Measurements from ENCODE around the gene LHX2.

The LHX2 gene

DNA sequence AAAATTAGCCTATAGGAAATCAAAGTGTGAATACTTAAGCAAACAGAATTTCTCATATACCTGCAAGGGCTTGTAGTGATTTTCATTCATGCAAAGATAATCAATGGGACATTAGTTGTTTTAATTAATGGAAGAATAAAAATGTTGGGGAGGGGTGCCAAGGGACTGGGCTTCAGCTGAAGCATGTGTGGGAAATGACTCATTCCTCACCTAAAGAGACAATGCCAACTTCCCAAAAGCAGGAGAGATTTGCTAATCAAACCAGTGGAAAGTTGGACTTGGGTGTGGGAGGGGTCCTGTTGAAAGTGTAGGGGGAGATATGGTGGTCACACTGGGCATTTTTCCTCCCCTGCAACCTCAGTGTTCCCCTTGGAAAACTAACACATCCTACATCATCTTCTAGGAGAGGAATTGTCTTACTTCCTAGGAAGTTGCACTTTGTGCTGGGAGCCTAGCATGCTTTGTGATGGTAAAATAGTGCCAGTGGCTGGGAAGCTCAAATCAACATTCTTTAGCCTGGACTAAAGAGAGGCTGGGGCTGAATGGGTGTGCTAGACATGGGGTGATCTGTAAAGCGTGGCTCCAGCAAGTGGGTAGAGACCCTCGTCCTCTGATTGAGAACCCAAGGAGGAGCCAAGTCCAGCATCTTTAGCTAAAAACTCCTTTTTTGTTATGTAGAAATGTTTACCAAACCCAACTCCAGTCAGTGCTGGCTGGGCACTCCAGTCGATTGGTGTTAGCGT is 6.4 kb upstream of the LHX2 start:
- no peak for DNase-seq
- Mint-ChIP-seq H3K27me3 (peaks cover 98% of the 10 kb centered on the region), H3K36me3 (ENCODE audit: low read depth) (no peaks in the 10 kb centered on the region), H3K4me3 (no peak overlapping the region), H3K9me3 (no peaks in the 10 kb centered on the region), H3K4me1 (ENCODE audit: low read depth) (peaks cover 29% of the 10 kb centered on the region), H3K27ac (no peak overlapping the region)

DNA sequence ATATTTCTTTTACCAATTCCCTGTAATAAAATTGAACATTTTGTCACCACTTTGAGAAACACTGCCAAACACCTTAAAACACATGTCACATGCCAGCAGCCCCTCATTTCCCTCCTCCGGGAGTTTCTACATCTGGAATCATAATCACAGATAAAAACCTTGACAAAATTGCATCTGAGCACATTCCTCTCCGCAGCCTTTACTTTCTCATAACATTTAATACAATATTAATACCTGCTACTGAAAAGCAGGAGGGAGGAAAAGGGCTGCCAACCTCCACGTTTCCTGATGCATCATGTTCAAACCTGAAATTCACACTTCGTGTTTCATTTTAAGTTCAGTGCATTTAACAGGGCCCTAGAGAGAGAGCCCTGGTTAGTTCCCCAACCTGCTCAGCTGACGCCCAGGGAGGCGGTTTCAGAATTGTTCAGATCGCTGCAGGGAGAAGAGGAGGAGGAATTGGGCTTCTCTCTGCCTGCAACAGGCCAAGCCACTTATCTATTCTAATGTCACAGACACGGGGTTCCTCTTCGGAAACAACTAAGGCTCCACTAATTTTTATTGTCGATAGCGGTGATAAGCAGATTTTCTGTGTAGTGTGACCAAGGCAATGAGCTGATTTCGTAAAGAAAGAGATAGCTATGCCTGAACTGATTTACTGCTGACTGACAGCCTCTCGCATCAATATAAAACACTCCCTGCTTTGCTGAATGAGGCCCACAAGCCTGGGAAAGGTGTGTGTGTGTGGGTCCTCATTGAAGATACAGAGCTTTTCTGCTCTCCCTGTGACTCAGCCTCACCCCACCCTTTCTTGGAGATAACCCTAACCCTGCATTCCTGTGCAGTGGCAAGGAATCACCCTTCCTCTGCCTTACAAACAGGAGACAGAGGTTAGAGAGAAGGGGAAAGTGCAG is 4.9 kb upstream of the LHX2 start:
- DNase-seq = no peak
- Mint-ChIP-seq H3K9me3 (no peaks in the 10 kb centered on the region), H3K4me1 (ENCODE audit: low read depth) (peaks cover 29% of the 10 kb centered on the region), H3K4me3 (no peak overlapping the region), H3K27me3 (peaks cover 95% of the 10 kb centered on the region), H3K36me3 (ENCODE audit: low read depth) (no peaks in the 10 kb centered on the region), H3K27ac (no peak overlapping the region)

DNA sequence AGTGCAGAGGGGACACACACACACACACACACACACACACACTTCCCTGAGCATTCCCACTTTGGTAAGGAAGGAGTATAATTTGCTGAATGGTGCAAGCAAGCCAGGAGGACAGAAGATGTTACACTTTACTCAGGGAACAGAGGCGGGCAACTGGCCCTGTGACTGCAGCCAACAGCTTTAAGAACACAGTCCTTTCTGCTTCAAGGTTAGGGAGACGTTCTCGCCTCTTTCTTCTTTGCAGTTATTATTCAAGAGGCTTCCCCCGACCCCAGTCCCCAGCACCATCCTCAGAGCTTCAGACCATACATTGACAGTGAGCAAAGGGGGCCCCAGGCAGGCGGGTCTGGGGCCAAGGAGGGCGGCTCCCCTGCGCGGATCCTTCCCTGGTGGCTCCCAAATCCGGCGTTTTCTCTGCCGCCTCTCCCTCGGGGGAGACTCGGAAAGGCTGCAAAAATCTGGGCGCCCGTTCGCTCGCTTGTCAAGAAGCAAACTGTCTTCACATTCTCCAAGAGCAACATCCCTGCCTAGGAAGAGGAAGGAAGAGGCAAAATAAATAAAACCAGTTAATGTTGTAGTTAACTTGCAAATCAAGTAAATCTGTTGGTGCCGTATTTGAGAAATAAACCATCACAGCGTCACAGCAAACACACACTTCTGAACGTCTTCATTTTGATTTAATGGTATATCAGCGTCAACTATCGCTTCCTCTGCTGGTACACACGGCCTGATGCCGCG is 3.8 kb upstream of the LHX2 start:
- H3K36me3 Mint-ChIP-seq (ENCODE audit: low read depth) = no peaks in the 10 kb centered on the region
- H3K9me3 Mint-ChIP-seq = no peaks in the 10 kb centered on the region
- peak overlapping the region; percentile 71 for H3K27ac Mint-ChIP-seq
- H3K4me3 Mint-ChIP-seq = no peak overlapping the region
- H3K4me1 Mint-ChIP-seq (ENCODE audit: low read depth) = peaks cover 31% of the 10 kb centered on the region
- H3K27me3 Mint-ChIP-seq = peaks cover 89% of the 10 kb centered on the region
- DNase-seq = no peak

DNA sequence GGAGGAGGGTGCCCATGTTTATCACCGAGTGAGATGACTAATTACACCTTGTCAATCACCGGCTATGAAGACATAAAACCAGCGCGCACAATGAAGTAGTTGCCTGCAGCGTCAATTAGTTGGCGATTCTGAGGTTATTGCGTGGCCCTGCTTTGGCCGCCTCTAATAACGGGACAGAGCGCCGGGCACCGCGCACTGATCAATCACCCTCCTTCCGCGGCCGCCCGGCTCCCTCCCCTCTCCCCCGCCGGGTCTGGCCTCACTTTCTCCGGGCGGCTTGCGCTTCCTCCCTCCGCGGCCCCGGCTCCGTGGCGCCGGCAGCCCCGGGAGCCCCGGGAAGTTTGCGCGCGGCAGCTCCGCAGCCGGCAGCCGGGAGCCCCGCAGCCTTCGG is 3.3 kb upstream of the LHX2 start:
- Mint-ChIP-seq H3K4me3 (peak overlapping the region; percentile 49), H3K4me1 (ENCODE audit: low read depth) (peaks cover 33% of the 10 kb centered on the region), H3K9me3 (no peaks in the 10 kb centered on the region), H3K27ac (peak overlapping the region; percentile 71), H3K27me3 (peaks cover 89% of the 10 kb centered on the region), H3K36me3 (ENCODE audit: low read depth) (no peaks in the 10 kb centered on the region)
- DNase-seq = no peak

DNA sequence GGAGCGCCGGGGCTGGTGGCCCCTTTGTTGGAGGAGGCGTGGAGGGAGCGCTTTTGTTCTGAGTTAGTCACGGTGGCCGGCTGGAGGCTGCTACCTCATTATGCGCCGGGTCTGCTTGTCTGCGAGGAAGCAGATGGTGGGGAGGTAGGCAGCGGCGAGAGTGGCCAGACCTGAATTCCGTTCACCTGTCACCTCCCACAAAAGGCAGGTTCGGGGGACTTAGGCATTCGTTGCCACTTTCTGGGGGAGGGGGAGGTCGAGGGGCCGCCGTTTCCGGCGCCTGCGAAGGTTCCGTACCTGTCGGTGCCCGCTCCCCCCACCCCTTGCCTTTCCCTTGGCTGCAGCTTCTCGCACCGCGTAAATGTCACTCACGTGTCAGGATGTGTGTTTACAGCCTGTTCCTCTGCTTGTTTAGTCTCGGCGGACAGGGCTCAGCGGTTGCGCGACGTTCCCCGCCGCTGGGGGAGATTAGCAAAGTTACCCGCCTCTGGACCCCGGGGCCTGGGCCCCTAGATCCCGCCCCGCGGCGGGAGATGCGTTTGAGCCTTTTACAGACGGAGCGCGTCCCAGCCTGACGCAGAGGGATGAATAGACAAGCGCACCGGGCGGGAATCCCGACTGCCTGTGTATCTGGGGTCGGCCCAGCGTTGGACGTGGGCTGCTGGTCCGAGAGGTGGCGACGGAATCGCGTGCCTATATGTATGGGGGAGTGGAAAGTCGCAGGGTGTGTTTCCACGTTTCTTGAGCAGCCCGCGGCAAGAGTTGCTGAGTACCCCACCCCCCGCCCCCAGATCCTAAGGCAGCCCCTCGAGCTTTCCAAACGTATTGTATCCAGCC is 2.7 kb upstream of the LHX2 start:
- H3K27ac Mint-ChIP-seq = peak overlapping the region; percentile 61
- H3K4me3 Mint-ChIP-seq = peak overlapping the region; percentile 25

DNA sequence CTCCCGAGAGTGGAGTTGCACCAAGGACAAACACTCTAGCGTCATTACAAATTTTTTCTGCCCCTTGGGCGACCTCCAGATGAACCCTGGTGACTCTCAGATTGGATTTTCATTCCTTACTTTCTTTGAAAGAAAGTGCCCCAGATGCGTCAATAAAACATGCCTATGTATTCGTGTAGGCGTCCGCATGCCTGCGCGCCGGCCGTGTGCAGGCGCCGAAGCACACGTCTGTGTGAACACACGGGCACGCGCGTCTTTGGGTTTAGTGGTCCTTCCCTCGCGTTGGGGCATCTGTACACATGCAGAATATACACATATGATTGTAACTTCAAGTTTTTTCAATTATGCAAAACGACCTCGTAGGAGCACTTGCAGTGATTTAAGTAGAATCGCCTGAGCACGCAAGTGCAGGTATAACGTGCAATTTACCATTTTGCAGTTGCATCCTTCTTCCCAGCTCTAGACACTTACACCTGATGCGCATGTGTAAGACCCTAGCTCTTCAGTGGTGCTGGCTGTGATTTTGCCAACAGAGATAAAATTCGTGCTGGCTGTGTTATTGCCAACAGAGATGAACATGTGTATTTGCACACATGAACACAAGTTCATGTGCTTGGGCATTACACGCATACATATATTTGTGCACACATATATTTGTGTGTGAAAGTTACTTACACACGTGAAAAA is 1.9 kb upstream of the LHX2 start:
- peaks cover 34% of the 10 kb centered on the region for H3K4me1 Mint-ChIP-seq (ENCODE audit: low read depth)
- H3K27ac Mint-ChIP-seq = peak overlapping the region; percentile 56
- no peaks in the 10 kb centered on the region for H3K36me3 Mint-ChIP-seq (ENCODE audit: low read depth)
- peaks cover 89% of the 10 kb centered on the region for H3K27me3 Mint-ChIP-seq
- no peaks in the 10 kb centered on the region for H3K9me3 Mint-ChIP-seq
- H3K4me3 Mint-ChIP-seq = no peak overlapping the region
- DNase-seq = no peak

More for the DNA sequence above, 2.7 kb upstream of the LHX2 start:
- H3K36me3 Mint-ChIP-seq (ENCODE audit: low read depth) = no peaks in the 10 kb centered on the region
- H3K9me3 Mint-ChIP-seq = no peaks in the 10 kb centered on the region
- peaks cover 33% of the 10 kb centered on the region for H3K4me1 Mint-ChIP-seq (ENCODE audit: low read depth)
- H3K27me3 Mint-ChIP-seq = peaks cover 89% of the 10 kb centered on the region
- no peak for DNase-seq

DNA sequence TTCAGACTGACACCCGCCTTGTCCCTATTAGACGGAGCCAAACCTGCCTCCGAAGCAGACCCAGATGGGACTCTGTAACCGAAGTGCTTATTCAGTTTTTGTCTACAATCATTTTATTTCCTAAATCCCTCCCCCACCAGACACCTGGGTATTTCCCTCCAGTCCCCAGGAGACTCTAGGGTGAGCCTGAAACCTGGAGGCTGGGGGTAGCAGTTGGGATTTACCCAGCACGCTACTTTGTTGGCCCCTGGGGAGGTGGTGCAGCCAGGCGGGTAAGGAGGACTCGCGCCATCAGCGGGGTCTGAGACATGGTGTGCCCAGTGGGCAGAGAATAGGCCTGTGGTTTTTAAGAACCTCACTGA is 1.3 kb upstream of the LHX2 start:
- no peaks in the 10 kb centered on the region for H3K36me3 Mint-ChIP-seq (ENCODE audit: low read depth)

DNA sequence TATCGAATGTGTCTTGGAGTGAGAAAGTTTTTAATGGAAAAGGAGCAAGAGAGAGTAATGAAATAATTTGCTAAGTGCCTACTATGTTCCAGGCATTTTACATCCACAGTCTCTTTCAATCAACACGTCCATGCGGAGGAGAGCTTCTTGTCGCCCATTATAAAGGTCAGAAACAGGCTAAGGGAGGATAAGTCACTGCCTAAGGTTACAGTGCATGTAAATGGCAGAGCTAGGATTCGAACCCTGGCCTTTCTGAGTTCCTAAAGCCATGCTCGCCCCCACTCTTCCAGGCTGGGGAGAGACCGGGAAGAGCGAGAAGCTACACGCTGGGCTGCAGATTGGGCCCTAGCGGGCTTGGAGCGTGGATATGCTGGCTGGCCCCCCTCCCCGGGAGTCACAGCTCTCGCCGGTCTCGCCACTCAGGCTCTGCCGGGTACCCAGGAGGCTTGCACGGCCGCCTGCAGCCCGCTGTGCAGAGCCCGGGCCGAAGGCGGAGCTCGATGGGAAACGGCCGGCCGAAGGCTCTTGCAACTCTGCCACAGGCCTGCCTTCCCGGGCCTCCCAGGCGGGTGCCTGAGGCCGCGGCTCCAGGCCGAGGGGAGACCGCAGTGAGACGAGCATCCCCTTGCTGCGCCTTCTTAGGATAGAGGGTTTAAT is 775 bp upstream of the LHX2 start:
- Mint-ChIP-seq H3K27me3 (peaks cover 88% of the 10 kb centered on the region), H3K36me3 (ENCODE audit: low read depth) (no peaks in the 10 kb centered on the region), H3K4me3 (peak overlapping the region; percentile 6), H3K4me1 (ENCODE audit: low read depth) (peaks cover 39% of the 10 kb centered on the region), H3K9me3 (no peaks in the 10 kb centered on the region), H3K27ac (no peak overlapping the region)
- peak; percentile 49 for DNase-seq

More for the DNA sequence above, 1.3 kb upstream of the LHX2 start:
- no peak for DNase-seq
- peak overlapping the region; percentile 6 for H3K4me3 Mint-ChIP-seq
- peak overlapping the region; percentile 56 for H3K27ac Mint-ChIP-seq
- peaks cover 34% of the 10 kb centered on the region for H3K4me1 Mint-ChIP-seq (ENCODE audit: low read depth)
- H3K9me3 Mint-ChIP-seq = no peaks in the 10 kb centered on the region
- H3K27me3 Mint-ChIP-seq = peaks cover 88% of the 10 kb centered on the region

DNA sequence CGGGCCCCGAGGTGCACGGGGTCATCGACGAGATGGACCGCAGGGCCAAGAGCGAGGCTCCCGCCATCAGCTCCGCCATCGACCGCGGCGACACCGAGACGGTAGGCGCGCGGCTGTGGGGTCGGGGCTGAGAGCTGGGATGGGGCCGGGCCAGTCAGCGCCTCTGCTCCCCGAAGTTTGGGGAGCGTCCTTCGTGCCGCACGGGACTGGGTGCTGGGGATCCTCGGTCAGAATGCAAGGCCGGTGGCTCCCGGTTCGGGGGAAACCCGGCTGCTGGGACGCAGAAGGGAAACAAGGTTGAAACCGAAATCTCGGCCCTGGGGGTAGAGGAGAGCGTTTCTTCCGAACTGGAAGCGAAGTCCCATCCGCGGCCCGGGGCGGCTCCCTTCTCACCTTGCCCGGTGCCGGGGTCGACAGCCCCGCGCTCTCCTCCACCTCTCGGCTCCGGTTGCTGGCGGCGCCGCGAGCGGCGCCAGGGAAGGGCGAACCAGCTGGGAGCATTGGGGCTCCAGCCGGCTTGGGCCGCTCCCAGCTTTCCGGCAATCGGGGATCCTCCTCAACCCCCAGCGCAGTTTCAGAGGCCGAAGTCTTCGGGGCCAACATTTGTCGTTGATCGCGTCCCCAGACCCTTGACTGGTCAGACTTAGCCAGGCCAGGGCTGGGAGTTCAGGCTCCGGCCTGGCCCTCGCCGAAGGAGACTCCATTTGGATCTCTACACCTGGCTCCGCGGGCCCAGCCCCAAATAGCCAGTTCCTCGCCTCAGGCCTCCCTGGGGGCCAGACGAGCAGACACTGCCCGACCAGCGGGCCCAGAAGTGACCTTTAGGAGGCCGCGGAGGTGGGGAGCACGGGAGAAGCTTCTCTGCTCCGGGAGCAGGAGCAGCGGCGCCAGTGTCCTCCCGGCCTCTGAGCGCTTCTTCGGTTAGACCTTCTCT is 1.1 kb downstream of the LHX2 start:
- Mint-ChIP-seq H3K4me1 (ENCODE audit: low read depth) (peaks cover 51% of the 10 kb centered on the region), H3K27me3 (peaks cover 84% of the 10 kb centered on the region), H3K4me3 (no peak overlapping the region), H3K9me3 (no peaks in the 10 kb centered on the region), H3K27ac (no peak overlapping the region), H3K36me3 (ENCODE audit: low read depth) (no peaks in the 10 kb centered on the region)
- peak; percentile 44 for DNase-seq

DNA sequence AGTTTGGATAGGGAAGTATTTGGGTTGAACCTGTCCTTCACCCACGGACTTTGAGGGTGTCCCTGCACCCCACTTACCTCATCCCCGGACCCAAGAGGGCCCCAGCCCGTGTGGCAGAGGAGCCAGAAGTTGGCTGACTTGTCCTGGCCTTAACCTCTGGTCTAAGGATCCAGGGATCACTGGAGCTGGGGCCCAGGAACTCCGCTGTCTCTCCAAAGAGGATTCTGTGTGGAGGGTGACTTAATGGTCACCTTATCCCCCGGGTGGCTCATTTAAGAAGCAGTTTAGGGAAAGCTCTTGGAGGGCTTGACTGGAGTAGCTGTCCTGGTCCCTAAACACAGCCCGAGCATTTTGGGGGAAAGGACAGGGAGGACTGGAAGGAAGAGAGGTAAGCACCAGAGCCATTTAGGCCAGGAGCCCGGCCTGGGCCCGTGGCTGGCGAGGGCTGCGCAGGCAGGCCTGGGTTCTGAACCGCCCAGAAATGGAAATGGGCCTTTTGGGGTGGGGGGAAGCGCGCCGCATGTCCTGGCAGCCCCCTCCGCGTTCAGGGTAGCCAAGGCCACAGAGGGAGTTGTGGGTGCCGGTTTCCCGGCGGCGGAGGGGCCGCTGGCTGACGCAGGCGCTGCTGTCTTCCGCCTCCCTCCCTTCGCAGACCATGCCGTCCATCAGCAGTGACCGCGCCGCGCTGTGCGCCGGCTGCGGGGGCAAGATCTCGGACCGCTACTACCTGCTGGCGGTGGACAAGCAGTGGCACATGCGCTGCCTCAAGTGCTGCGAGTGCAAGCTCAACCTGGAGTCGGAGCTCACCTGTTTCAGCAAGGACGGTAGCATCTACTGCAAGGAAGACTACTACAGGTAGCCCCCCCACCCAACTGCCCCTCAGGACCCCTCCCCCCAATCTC is 2.0 kb downstream of the LHX2 start:
- peaks cover 48% of the 10 kb centered on the region for H3K4me1 Mint-ChIP-seq (ENCODE audit: low read depth)

DNA sequence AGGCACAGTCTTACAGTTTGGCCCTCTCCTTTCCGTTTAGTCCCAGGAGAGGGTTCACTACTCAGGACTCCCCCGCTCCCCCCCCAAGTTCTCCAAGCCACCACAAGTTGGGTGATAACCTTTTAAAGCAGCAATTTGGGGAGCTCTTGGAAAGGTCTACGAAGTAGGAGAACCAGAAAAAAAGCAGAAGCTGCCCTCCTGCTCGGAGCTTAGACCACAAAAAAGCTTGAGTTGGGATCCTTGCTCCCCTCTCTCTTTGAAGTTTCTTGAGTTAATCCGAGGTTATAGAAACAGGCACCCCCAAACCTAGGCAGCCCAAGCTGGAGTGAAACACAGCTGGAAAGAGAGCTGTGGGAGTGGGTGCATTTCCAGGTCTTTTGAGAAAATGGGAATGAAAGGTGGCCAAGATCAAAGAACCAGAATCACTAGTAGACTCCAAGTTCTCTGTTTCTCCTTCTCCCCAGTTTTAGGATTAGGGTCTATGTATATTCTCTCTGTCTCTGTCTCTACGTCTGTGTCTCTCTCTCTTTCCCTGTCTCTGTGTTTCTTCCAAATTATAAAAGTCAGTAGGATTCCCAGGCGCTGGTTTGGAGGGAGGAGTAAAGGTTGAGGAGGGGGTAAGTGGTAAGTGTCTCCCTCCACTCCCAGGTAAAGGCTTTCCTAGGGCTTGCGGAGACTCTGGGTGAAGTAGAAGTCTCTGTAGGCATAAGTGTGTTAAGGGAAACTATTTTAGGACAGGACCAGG is 2.8 kb downstream of the LHX2 start:
- H3K27ac Mint-ChIP-seq = no peak overlapping the region
- H3K36me3 Mint-ChIP-seq (ENCODE audit: low read depth) = no peaks in the 10 kb centered on the region
- no peak overlapping the region for H3K4me3 Mint-ChIP-seq
- peaks cover 82% of the 10 kb centered on the region for H3K27me3 Mint-ChIP-seq
- no peak for DNase-seq
- peaks cover 42% of the 10 kb centered on the region for H3K4me1 Mint-ChIP-seq (ENCODE audit: low read depth)
- H3K9me3 Mint-ChIP-seq = no peaks in the 10 kb centered on the region

More for the DNA sequence above, 2.0 kb downstream of the LHX2 start:
- DNase-seq = no peak
- Mint-ChIP-seq H3K27me3 (peaks cover 82% of the 10 kb centered on the region), H3K4me3 (no peak overlapping the region), H3K36me3 (ENCODE audit: low read depth) (no peaks in the 10 kb centered on the region), H3K27ac (no peak overlapping the region), H3K9me3 (no peaks in the 10 kb centered on the region)

All from activated T-cell treated with anti-CD3 and anti-CD28 coated beads, Interleukin-2, amount 50 U/mL, for 24 hours (primary cell).